K562 (cell line): ENCODE measurements around the gene KRT82. TPM values are rescaled to one million over a fixed set of nuclear protein-coding genes. Genes with fewer than 3 reads are reported as not detected.

Experiments
- ATAC-seq: fragments of 200-7000 bp; cut with Tn5 transposase; 3 replicates; pipeline ENCODE4 v1.9.1; 2020; ENCODE audit warnings: moderate library complexity
- BruUV-seq: library from RNA; stranded (reverse); fragments of 400-500 nt; replicated peaks from 2 replicates; lab custom pipeline; 2021; lab: Mats Ljungman, UMichigan
- CTCF ChIA-PET: fragments of 300-600 bp; formaldehyde crosslinking; extraction: SDS; loops from one replicate; lab custom pipeline; 2021; ENCODE audit warnings: low intra/inter-chr PET ratio; lab: Yijun Ruan, JAX
- POLR2A ChIA-PET: fragments of 300-600, 350-650 bp; sonication (Branson Sonifier 250); formaldehyde crosslinking; extraction: SDS; loops from one replicate; lab custom pipeline; 2021; ENCODE audit warnings: antibody characterized with exemption, inconsistent platforms; lab: Yijun Ruan, JAX
- DNase-seq, 4 experiments: peaks; one replicate each; pipeline versions ENCODE4 v3.0.0 to v3.0.0-alpha.2; 2011 to 2018; ENCODE audit warnings: low spot score in 3 of 4, mixed read lengths in 3 of 4; ENCODE audit errors: extremely low read depth in 1 of 4
- FAIRE-seq: peaks from 2 replicates; lab custom pipeline; 2011; peaks lifted over from hg19 to GRCh38; lab: Jason Lieb, UNC
- H2AFZ ChIP-seq: 2 replicates; pipeline ENCODE4 v1.6.0; 2011; ENCODE audit warnings: low read depth, low read length, control low read depth, inconsistent platforms
- H3K27ac ChIP-seq: fragments of 200-600 bp; 3 replicates; pipeline ENCODE4 v1.8.0; 2011; ENCODE audit warnings: low read depth, mild to moderate bottlenecking, control low read depth, inconsistent platforms, low read length, moderate library complexity, mixed read lengths; ENCODE audit errors: extremely low read depth
- H3K27me3 ChIP-seq, 2 experiments: fragments of 300-600 bp in 1 of 2; 2 replicates in 1 of 2; 3 replicates in 1 of 2; pipeline versions ENCODE4 v1.6.0 to v1.8.0; 2011; ENCODE audit warnings: inconsistent platforms in 2 of 2, low read length in 2 of 2, mild to moderate bottlenecking in 1 of 2, mixed read lengths in 1 of 2, moderate library complexity in 1 of 2; ENCODE audit not compliant: control insufficient read depth in 2 of 2, insufficient read depth in 2 of 2
- H3K36me3 ChIP-seq: fragments of 300-600 bp; 3 replicates; pipeline ENCODE4 v1.8.0; 2011; ENCODE audit warnings: mild to moderate bottlenecking, low read length, inconsistent platforms; ENCODE audit not compliant: control insufficient read depth, insufficient read depth
- H3K4me1 ChIP-seq, 2 experiments: fragments of 200-600 bp in 1 of 2; replicated peaks in 1 of 2; 2 replicates in 1 of 2; 3 replicates in 1 of 2; pipeline versions ENCODE4 v1.5.1 to v1.8.0; 2011; ENCODE audit warnings: inconsistent platforms in 2 of 2, low read length in 2 of 2, mild to moderate bottlenecking in 1 of 2, mixed read lengths in 1 of 2, moderate library complexity in 1 of 2; ENCODE audit not compliant: control insufficient read depth in 2 of 2, insufficient read depth in 2 of 2
- H3K4me2 ChIP-seq: 2 replicates; pipeline ENCODE4 v1.6.1; 2011; ENCODE audit warnings: low read length, control low read depth, inconsistent platforms, mixed read lengths; ENCODE audit not compliant: insufficient read depth
- H3K4me3 ChIP-seq: fragments of 200-600 bp; sonication (generic), shearing (Covaris generic); 2 replicates; pipeline ENCODE4 v1.5.1; 2016; ENCODE audit warnings: control low read depth, inconsistent platforms
- H3K79me2 ChIP-seq: fragments of 200-600 bp; 3 replicates; pipeline ENCODE4 v1.8.0; 2011; ENCODE audit warnings: low read length, inconsistent platforms; ENCODE audit not compliant: control insufficient read depth, insufficient read depth
- H3K9ac ChIP-seq, 2 experiments: 2 replicates each; pipeline versions ENCODE4 v1.6.0 to v1.6.1; 2011; ENCODE audit warnings: low read depth in 2 of 2, low read length in 2 of 2, control low read depth in 1 of 2, inconsistent platforms in 1 of 2, mild to moderate bottlenecking in 1 of 2, mixed read lengths in 1 of 2; ENCODE audit not compliant: insufficient read depth in 1 of 2
- H3K9me1 ChIP-seq: one replicate; pipeline ENCODE4 v1.6.0; 2011; ENCODE audit warnings: inconsistent platforms, mild to moderate bottlenecking, low read length, moderate library complexity; ENCODE audit not compliant: control insufficient read depth, insufficient read depth
- H3K9me3 ChIP-seq: replicated peaks from 2 replicates; pipeline ENCODE4 v1.5.1; 2011; ENCODE audit warnings: low read depth, low read length, inconsistent platforms; ENCODE audit not compliant: control insufficient read depth, insufficient read depth
- H4K20me1 ChIP-seq: replicated peaks from 2 replicates; pipeline ENCODE4 v1.6.1; 2011; ENCODE audit warnings: low read length, inconsistent platforms, mixed read lengths; ENCODE audit not compliant: control insufficient read depth, insufficient read depth
- ESRRA ChIP-seq: fragments of 450-650 bp; IDR thresholded peaks from 2 replicates; pipeline ENCODE4 v1.6.1; 2014; ENCODE audit warnings: low read depth, mild to moderate bottlenecking, moderate library complexity, borderline replicate concordance
- GTF2A2 ChIP-seq: IDR thresholded peaks from 2 replicates; pipeline ENCODE4 v1.6.1; 2016; ENCODE audit warnings: mild to moderate bottlenecking, missing genetic modification characterization, missing compliant biosample characterization
- HCFC1 ChIP-seq: IDR thresholded peaks from 2 replicates; pipeline ENCODE4 v1.6.1; 2012; ENCODE audit warnings: low read depth, low read length, improper control_type of control experiment
- ILF3 ChIP-seq: fragments of 450-650 bp; IDR thresholded peaks from 2 replicates; pipeline ENCODE4 v1.6.1; 2018; ENCODE audit warnings: antibody characterized with exemption, mild to moderate bottlenecking, moderate library complexity, borderline replicate concordance
- KDM1A ChIP-seq, 2 experiments: fragments of 450-650 bp; IDR thresholded peaks; 2 replicates each; pipeline ENCODE4 v1.6.1; 2016; ENCODE audit warnings: mild to moderate bottlenecking in 2 of 2
- KHSRP ChIP-seq: fragments of 450-650 bp; IDR thresholded peaks from 2 replicates; pipeline ENCODE4 v1.6.1; 2017
- KLF13 ChIP-seq: fragments of 450-650 bp; IDR thresholded peaks from 2 replicates; pipeline ENCODE4 v1.6.1; 2016; ENCODE audit warnings: missing genetic modification characterization, low read depth, mild to moderate bottlenecking, missing compliant biosample characterization, moderate library complexity, borderline replicate concordance
- NBN ChIP-seq: fragments of 450-650 bp; IDR thresholded peaks from 2 replicates; pipeline ENCODE4 v1.6.1; 2016; ENCODE audit warnings: low read depth, mild to moderate bottlenecking
- RFX7 ChIP-seq: fragments of 250-450 bp; sonication (Bioruptor Pico); IDR thresholded peaks from 2 replicates; pipeline ENCODE4 v1.5.1; 2021; ENCODE audit warnings: mild to moderate bottlenecking
- ZFP36 ChIP-seq: fragments of 150-350 bp; IDR thresholded peaks from 2 replicates; pipeline ENCODE4 v1.6.1; 2018; ENCODE audit warnings: low read length, low read depth; ENCODE audit not compliant: partially characterized antibody
- ZNF197 ChIP-seq: fragments of 200-800 bp; sonication (Bioruptor generic); IDR thresholded peaks from 2 replicates; pipeline ENCODE4 v1.6.1; 2016; ENCODE audit warnings: low read depth, missing genetic modification characterization, missing compliant biosample characterization
- ZNF561 ChIP-seq: fragments of 450-650 bp; formaldehyde crosslinking; conservative IDR thresholded peaks from 2 replicates; pipeline ENCODE4 v1.4.0; 2020; ENCODE audit warnings: mild to moderate bottlenecking, moderate library complexity
- ZNF717 ChIP-seq: fragments of 250-450 bp; sonication (Bioruptor Pico); IDR thresholded peaks from 2 replicates; pipeline ENCODE4 v1.5.0; 2021
- ZNF778 ChIP-seq: fragments of 450-650 bp; formaldehyde crosslinking; IDR thresholded peaks from 2 replicates; pipeline ENCODE4 v1.4.0; 2020; ENCODE audit warnings: mild to moderate bottlenecking, moderate library complexity
- WGBS: fragments of 100-300 bp; shearing (Covaris generic); methylation state at CpG from one replicate; pipeline ENCODE4 v1.1.6; 2016; ENCODE audit warnings: low coverage, mixed read lengths; ENCODE audit not compliant: insufficient coverage; ENCODE audit errors: missing lambda C conversion rate; 5-methylcytosine and 5-hydroxymethylcytosine counted together
- in situ Hi-C: fragments of 300-500 bp; cut with MboI; formaldehyde crosslinking; loops from 4 replicates; pipeline ENCODE4 v1.15.0; 2018; ENCODE audit warnings: inconsistent platforms, mixed read lengths
- intact Hi-C: fragments of 100-400 bp; cut with micrococcal nuclease; formaldehyde crosslinking; loops from 2 replicates; pipeline ENCODE4 v1.14.2; 2022
- polyA plus RNA-seq, 8 experiments: library from polyadenylated mRNA; depleted of rRNA in 4 of 8; stranded (reverse) in 5 of 8; unstranded in 3 of 8; fragments of >200 nt; fragmentation: Nextera tagmentation in 2 of 8; fragmentation: Illumina TruSeq in 1 of 8; extraction: Ambion mirVana in 2 of 8; extraction: Trizol in 1 of 8; gene quantifications; 2 replicates each; pipeline versions ENCODE4 v1.2.1 to v1.2.3, GENCODE V29; 2011 to 2014; ENCODE audit warnings: inconsistent platforms in 1 of 8, missing spikeins in 1 of 8
- total RNA-seq, 7 experiments: library from RNA; depleted of rRNA in 6 of 7; stranded (reverse); fragments of >200 nt in 6 of 7; fragmentation: Illumina TruSeq in 2 of 7; extraction: Trizol in 2 of 7; gene quantifications; 2 replicates each; pipeline versions ENCODE4 v1.2.1 to v1.2.3, GENCODE V29; 2011 to 2021; ENCODE audit warnings: low replicate concordance in 1 of 7
- TF ChIP-seq, protein P1 (sequence below), 2 experiments: fragments of 250-450 bp in 1 of 2; fragments of 450-650 bp in 1 of 2; sonication (Bioruptor Pico) in 1 of 2; IDR thresholded peaks; 2 replicates each; pipeline versions ENCODE4 v1.6.1 to v1.8.0; 2016 to 2021; ENCODE audit warnings: mild to moderate bottlenecking in 2 of 2, moderate library complexity in 2 of 2, missing compliant biosample characterization in 1 of 2, missing genetic modification characterization in 1 of 2

KRT82 gene
- total and polyA plus RNA-seq, 9 of the 15 experiments (the other 6 are each of a cell fraction or from before 2014, with no cell fraction given): not detected

DNA sequence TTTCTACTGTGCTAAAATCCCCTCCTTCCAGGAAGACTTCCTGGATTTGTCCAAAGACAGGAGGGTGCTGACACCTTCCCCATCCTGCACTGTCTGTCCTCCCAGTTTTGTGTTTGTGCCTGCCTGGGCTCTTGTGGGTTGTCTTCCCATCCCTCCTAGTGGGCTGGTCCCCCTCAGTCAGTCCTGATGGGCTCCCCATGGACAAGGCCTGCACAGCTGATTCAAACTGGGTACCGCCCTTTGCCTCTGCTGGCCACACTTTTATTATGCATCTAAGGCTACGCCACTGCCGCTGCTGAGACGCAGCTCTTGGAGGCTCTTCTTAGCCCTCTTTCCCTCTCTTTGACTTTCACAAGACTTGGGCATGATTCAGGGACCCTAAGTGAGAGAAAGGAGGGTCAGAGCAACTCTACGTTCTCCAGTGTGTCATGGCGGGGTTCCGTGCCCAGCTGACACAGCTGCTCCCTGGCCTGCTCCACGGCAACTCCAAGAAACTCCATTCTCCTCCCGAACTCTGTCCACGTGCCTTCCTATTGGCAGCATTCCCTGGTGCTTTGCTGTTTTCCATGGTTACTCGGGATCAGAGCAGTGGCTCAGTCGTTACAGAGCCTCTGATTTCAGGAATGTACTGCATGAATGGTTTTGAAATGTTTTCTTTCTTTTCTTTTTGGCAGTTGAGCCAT lies 35.1 kb downstream of the KRT82 start:
- intact Hi-C loops (loop anchor here (5.0 to 10.0 kb wide), 2 partner anchors 501 to 614 kb away; no protein-coding TSS in a partner anchor), in situ Hi-C loops (no loop called here)
- ChIA-PET CTCF (no interaction called here), POLR2A (no interaction called here)
- no peak for ATAC-seq
- no peak overlapping the region for H3K4me3 ChIP-seq
- TF ChIP-seq ZFP36: peak; percentile 29
- TF ChIP-seq NBN: no peak
- no peak for TF ChIP-seq KLF13 (tag)
- no TSS peak for BruUV-seq
- peaks cover 13 to 24% of the 10 kb centered on the region in 2 experiments; a peak in 4 of 5 replicates for H3K27me3 ChIP-seq
- no peaks in the 10 kb centered on the region for H3K36me3 ChIP-seq
- no peak overlapping the region for H3K27ac ChIP-seq
- H3K9ac ChIP-seq: no peak overlapping the region
- H3K79me2 ChIP-seq: no peaks in the 10 kb centered on the region
- H3K9me1 ChIP-seq: no peaks in the 10 kb centered on the region
- H3K4me1 ChIP-seq: no peaks in the 10 kb centered on the region
- DNase-seq: no peak
- H3K4me2 ChIP-seq: no peak overlapping the region
- WGBS: 0% methylated on average over 12 of the region's 12 CpGs
- no peaks in the 10 kb centered on the region for H3K9me3 ChIP-seq
- H4K20me1 ChIP-seq: 0 out of 2 replicates have a peak, but pooled peaks cover 2% of the 10 kb centered on the region
- H2AFZ ChIP-seq: no peak overlapping the region
- FAIRE-seq: no peak

DNA sequence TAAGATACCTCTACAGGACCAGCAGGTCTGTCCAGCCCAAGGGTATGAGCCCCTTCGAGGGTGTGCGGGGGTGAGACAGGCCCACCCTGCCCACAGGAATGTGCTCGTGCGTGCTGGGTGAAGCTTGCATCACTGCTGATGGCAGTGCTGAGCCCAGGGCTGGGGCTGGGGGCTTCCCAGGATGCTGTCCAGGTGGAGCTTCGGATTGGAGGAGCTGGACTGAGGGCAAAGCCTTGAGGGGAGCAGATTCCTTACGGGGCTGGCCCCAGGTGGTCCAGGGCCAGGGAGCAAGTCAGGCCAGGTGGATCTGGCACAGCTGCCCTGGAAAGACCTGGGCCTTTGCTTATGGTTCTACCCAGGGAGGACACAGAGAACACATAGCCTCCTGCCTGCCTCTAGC lies 36.3 kb downstream of the KRT82 start:
- Histone ChIP-seq H3K36me3 (no peaks in the 10 kb centered on the region), H3K4me3 (no peak overlapping the region), H4K20me1 (0 out of 2 replicates have a peak, but pooled peaks cover 2% of the 10 kb centered on the region), H3K9ac (no peak overlapping the region), H3K27me3 (peaks cover 20 to 31% of the 10 kb centered on the region in 2 experiments; a peak in 4 of 5 replicates), H3K79me2 (no peaks in the 10 kb centered on the region), H2AFZ (no peak overlapping the region), H3K9me3 (no peaks in the 10 kb centered on the region), H3K9me1 (no peaks in the 10 kb centered on the region), H3K4me2 (no peak overlapping the region), H3K27ac (no peak overlapping the region), H3K4me1 (no peaks in the 10 kb centered on the region)
- no peak for FAIRE-seq
- POLR2A ChIA-PET: interaction anchor here (0.6 kb wide), 1 partner anchor 572 kb away, joined by 3 read pairs; no protein-coding TSS in a partner anchor
- no peak for DNase-seq
- ATAC-seq: no peak
- 2% methylated on average over 6 of the region's 6 CpGs for WGBS
- CTCF ChIA-PET: no interaction called here
- intact Hi-C loops (loop anchor here (5.0 to 10.0 kb wide), 3 partner anchors 215 to 615 kb away; no protein-coding TSS in a partner anchor), in situ Hi-C loops (no loop called here)
- no TSS peak for BruUV-seq
- TF ChIP-seq ZNF778 (CRISPR knock-in tag): no peak
- TF ChIP-seq ZNF717 (CRISPR knock-in tag): no peak
- no peak for TF ChIP-seq RFX7 (CRISPR knock-in tag)
- TF ChIP-seq KDM1A (IDR thresholded peaks at IDR 0.05): no peak
- no peak for TF ChIP-seq ZNF197 (CRISPR knock-in tag)
- TF ChIP-seq ILF3: no peak
- TF ChIP-seq KHSRP: no peak
- no peak for TF ChIP-seq ZNF561 (CRISPR knock-in tag)
- TF ChIP-seq GTF2A2 (tag): no peak
- no peak for TF ChIP-seq HCFC1
- TF ChIP-seq, protein P1, sequence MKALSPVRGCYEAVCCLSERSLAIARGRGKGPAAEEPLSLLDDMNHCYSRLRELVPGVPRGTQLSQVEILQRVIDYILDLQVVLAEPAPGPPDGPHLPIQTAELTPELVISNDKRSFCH (CRISPR knock-in tag; IDR thresholded peaks at IDR 0.05): no peak
- TF ChIP-seq, protein P1 (tag; IDR thresholded peaks at IDR 0.05): no peak
- TF ChIP-seq ESRRA: no peak
